CD4-positive, alpha-beta T cell (primary cell): Measurements from ENCODE around the gene STPG2. TPM values are rescaled to one million over a fixed set of nuclear protein-coding genes. Genes with fewer than 3 reads are reported as not detected.

Source experiments
- ATAC-seq: fragments of 200-7000 bp; cut with Tn5 transposase; one replicate; pipeline ENCODE4 v1.10.0; 2022; ENCODE audit warnings: mild to moderate bottlenecking; ENCODE audit not compliant: poor library complexity
- CTCF ChIA-PET: fragments of 350-600 bp; sonication (Branson Sonifier 250); formaldehyde crosslinking; loops from one replicate; lab custom pipeline; 2021; ENCODE audit warnings: antibody characterized with exemption, inconsistent platforms; lab: Charles Lee
- POLR2A ChIA-PET: fragments of 350-600 bp; sonication (Branson Sonifier 250); formaldehyde crosslinking; loops from one replicate; lab custom pipeline; 2021; ENCODE audit warnings: antibody characterized with exemption, inconsistent platforms; lab: Charles Lee
- DNase-seq, 14 experiments: peaks; one replicate each; pipeline ENCODE4 v3.0.0-alpha.2; 2013 to 2020; ENCODE audit warnings: mixed read lengths in 2 of 14
- H3K27ac ChIP-seq, 2 donors: one replicate each; pipeline versions ENCODE4 v1.5.1 to v1.7.0; 2013; ENCODE audit warnings: low read length in 2 of 2, low read depth in 1 of 2, mild to moderate bottlenecking in 1 of 2
- H3K27me3 ChIP-seq, 2 experiments: 1 replicate in 1 of 2; 2 replicates in 1 of 2; pipeline versions ENCODE4 v1.6.1 to v1.7.0; 2013; ENCODE audit warnings: low read length in 2 of 2, control low read depth in 1 of 2, mild to moderate bottlenecking in 1 of 2, moderate library complexity in 1 of 2; ENCODE audit not compliant: insufficient read depth in 2 of 2, control insufficient read depth in 1 of 2
- H3K36me3 ChIP-seq: one replicate; pipeline ENCODE4 v1.6.1; 2013; ENCODE audit warnings: low read length, control low read depth; ENCODE audit not compliant: insufficient read depth
- H3K4me1 ChIP-seq: one replicate; pipeline ENCODE4 v1.6.1; 2013; ENCODE audit warnings: low read length, control low read depth; ENCODE audit not compliant: insufficient read depth
- H3K4me3 ChIP-seq: one replicate; pipeline ENCODE4 v1.5.1; 2013; ENCODE audit warnings: mild to moderate bottlenecking, low read length, moderate library complexity
- H3K9me3 ChIP-seq, 2 experiments: 1 replicate in 1 of 2; 2 replicates in 1 of 2; pipeline versions ENCODE4 v1.6.1 to v1.7.0; 2013; ENCODE audit warnings: low read length in 2 of 2, mild to moderate bottlenecking in 2 of 2, control low read depth in 1 of 2, moderate library complexity in 1 of 2; ENCODE audit not compliant: control insufficient read depth in 1 of 2, insufficient read depth in 1 of 2
- H3K27ac Mint-ChIP-seq: one replicate; pipeline ENCODE4 v1.8.0; 2020; ENCODE audit warnings: mixed read lengths
- H3K27me3 Mint-ChIP-seq: one replicate; pipeline ENCODE4 v1.8.0; 2021; ENCODE audit warnings: mixed read lengths
- H3K36me3 Mint-ChIP-seq: one replicate; pipeline ENCODE4 v1.8.0; 2021; ENCODE audit warnings: low read depth, mixed read lengths
- H3K4me1 Mint-ChIP-seq: one replicate; pipeline ENCODE4 v1.8.0; 2021; ENCODE audit warnings: low read depth, mixed read lengths
- H3K4me3 Mint-ChIP-seq: one replicate; pipeline ENCODE4 v1.8.0; 2020; ENCODE audit warnings: mild to moderate bottlenecking, mixed read lengths
- H3K9me3 Mint-ChIP-seq: one replicate; pipeline ENCODE4 v1.8.0; 2020; ENCODE audit warnings: mixed read lengths
- intact Hi-C, 2 experiments: fragments of 100-400 bp; cut with DNase I in 1 of 2; cut with micrococcal nuclease in 1 of 2; formaldehyde crosslinking; loops; one replicate each; pipeline versions ENCODE4 v1.15.1 to v1.9.0; 2023 to 2025; cut with DNase I, micrococcal nuclease
- total RNA-seq, 174 experiments: library from RNA in 2 of 174; stranded (reverse) in 2 of 174; gene quantifications; one replicate each; pipeline ENCODE4 v1.2.3 and lab custom pipeline; 2021 to 2026
- TF ChIP-seq, protein P1 (sequence below): fragments of 200-600 bp; IDR thresholded peaks from one replicate; pipeline ENCODE4 v1.8.0; 2022; ENCODE audit warnings: antibody characterized with exemption, mild to moderate bottlenecking

STPG2 gene
- total RNA-seq, 2 experiments from 2014 or later, result 0.22 to 0.28 TPM

DNA sequence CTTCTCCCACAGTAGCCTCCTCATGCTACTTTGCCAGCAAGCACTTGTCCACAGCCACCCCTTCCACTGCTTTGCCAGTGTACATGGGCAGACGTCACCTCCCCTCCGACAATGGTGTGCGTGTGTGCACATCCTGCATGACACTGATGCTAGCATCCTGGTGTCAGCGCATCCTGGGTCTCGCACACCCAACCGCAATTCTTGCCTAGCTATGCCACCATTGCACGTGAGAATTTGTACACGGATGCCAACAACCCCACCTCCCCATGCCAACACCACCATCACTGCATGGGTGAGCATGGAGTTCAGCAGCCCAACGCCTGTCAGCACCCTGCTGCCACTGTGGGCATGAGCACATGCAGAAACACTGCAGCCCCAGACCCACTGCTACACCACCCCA, 550.0 kb downstream of the STPG2 start:
- intact Hi-C loops, result no loop called here
- no peaks in the 10 kb centered on the region for H3K27me3 Mint-ChIP-seq
- H3K4me1 ChIP-seq, result no peaks in the 10 kb centered on the region
- ChIA-PET CTCF (no interaction called here), POLR2A (no interaction called here)
- no peak overlapping the region for H3K27ac Mint-ChIP-seq
- ATAC-seq (no peak), DNase-seq (peak in 2 of 14 experiments; percentile 2 to 5)
- peaks cover 0 to 14% of the 10 kb centered on the region in 2 experiments for H3K9me3 ChIP-seq
- peaks cover 7% of the 10 kb centered on the region for H3K9me3 Mint-ChIP-seq
- H3K36me3 Mint-ChIP-seq, result no peaks in the 10 kb centered on the region
- TF ChIP-seq, protein P1, sequence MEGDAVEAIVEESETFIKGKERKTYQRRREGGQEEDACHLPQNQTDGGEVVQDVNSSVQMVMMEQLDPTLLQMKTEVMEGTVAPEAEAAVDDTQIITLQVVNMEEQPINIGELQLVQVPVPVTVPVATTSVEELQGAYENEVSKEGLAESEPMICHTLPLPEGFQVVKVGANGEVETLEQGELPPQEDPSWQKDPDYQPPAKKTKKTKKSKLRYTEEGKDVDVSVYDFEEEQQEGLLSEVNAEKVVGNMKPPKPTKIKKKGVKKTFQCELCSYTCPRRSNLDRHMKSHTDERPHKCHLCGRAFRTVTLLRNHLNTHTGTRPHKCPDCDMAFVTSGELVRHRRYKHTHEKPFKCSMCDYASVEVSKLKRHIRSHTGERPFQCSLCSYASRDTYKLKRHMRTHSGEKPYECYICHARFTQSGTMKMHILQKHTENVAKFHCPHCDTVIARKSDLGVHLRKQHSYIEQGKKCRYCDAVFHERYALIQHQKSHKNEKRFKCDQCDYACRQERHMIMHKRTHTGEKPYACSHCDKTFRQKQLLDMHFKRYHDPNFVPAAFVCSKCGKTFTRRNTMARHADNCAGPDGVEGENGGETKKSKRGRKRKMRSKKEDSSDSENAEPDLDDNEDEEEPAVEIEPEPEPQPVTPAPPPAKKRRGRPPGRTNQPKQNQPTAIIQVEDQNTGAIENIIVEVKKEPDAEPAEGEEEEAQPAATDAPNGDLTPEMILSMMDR, result no peak
- no peak overlapping the region for H3K27ac ChIP-seq
- H3K4me1 Mint-ChIP-seq, result no peaks in the 10 kb centered on the region
- H3K27me3 ChIP-seq, result no peaks in the 10 kb centered on the region
- H3K4me3 ChIP-seq, result no peak overlapping the region
- H3K36me3 ChIP-seq, result no peaks in the 10 kb centered on the region
- no peak overlapping the region for H3K4me3 Mint-ChIP-seq

DNA sequence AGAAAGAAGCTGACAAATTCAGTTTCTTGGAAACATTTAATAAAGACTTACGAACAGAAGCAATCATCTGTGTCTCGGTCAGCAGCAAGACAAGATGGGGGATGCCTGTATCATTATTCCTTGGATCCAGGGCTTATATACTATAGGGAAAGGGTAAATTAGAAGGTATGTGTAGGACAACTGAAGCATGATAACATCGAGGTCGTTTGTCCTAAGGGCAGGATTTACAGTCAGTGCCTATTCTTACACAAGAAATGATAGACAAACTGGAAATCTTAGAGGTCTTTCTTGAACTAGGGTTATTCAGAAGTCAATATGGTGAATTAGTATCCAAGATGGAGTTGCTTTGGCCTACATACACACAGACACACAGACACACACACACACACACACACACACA, 553.0 kb downstream of the STPG2 start:
- Histone ChIP-seq H3K27ac (no peak overlapping the region), H3K4me1 (no peaks in the 10 kb centered on the region), H3K4me3 (no peak overlapping the region), H3K9me3 (peaks cover 0 to 14% of the 10 kb centered on the region in 2 experiments), H3K36me3 (no peaks in the 10 kb centered on the region), H3K27me3 (no peaks in the 10 kb centered on the region)
- H3K4me1 Mint-ChIP-seq, result no peaks in the 10 kb centered on the region
- TF ChIP-seq, protein P1, result no peak
- intact Hi-C loops, result no loop called here
- no peaks in the 10 kb centered on the region for H3K36me3 Mint-ChIP-seq
- H3K27me3 Mint-ChIP-seq, result no peaks in the 10 kb centered on the region
- CTCF ChIA-PET, result no interaction called here
- no peak for DNase-seq
- H3K9me3 Mint-ChIP-seq, result no peaks in the 10 kb centered on the region
- ATAC-seq, result no peak
- POLR2A ChIA-PET, result no interaction called here
- no peak overlapping the region for H3K4me3 Mint-ChIP-seq
- no peak overlapping the region for H3K27ac Mint-ChIP-seq

DNA sequence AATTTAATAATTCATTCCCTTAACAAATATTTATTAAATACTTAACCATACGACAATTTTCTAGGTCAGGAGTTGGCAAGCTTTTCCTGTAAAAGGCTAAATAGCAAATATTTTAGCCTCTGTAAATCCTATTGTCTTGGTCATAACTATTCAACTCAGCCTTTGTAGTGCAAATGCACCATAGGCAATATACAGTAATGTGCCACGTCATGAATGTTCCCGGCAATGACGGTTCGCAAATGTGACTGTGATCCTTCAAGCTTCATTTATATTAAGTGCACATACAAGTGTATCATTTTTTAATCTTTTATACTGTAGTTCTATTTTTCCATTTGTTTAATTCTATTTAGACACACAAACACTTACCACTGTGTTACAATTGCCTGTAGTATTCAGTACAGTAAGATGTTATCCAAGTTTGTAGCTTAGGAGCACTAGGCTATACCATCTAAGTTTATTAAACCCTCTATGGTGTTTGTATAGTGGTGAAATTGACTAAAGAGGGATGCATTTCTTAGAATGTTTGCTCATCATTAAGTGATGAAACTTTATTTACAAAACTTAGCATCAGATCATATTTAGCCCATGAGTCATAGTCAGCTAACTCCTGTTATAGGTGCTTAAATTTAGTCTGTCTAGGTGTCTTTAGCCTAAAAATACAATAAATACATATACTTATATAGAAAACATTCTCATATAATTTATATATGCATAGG, 553.6 kb downstream of the STPG2 start:
- Histone ChIP-seq H3K9me3 (peaks cover 0 to 14% of the 10 kb centered on the region in 2 experiments), H3K27me3 (no peaks in the 10 kb centered on the region), H3K36me3 (no peaks in the 10 kb centered on the region), H3K4me1 (no peaks in the 10 kb centered on the region), H3K4me3 (no peak overlapping the region), H3K27ac (no peak overlapping the region)
- TF ChIP-seq, protein P1, result no peak
- CTCF ChIA-PET, result no interaction called here
- Mint-ChIP-seq H3K4me3 (no peak overlapping the region), H3K27ac (no peak overlapping the region), H3K36me3 (no peaks in the 10 kb centered on the region), H3K9me3 (no peaks in the 10 kb centered on the region), H3K4me1 (no peaks in the 10 kb centered on the region), H3K27me3 (no peaks in the 10 kb centered on the region)
- intact Hi-C loops, result no loop called here
- POLR2A ChIA-PET, result no interaction called here
- DNase-seq, result no peak
- no peak for ATAC-seq
